HG03060 (cell line): ENCODE measurements around the gene MFAP3L.
"Not testable (repeated sequence)": the region's sequence is repeated elsewhere in the genome, so short reads cannot be mapped to it uniquely, and the experiment has no call there.

Experiments
- ATAC-seq: cut with Tn5 transposase; IDR thresholded peaks from one replicate; pipeline ENCODE4 v1.9.1; 2021; ENCODE audit warnings: low read depth, moderate number of reproducible peaks; ENCODE audit not compliant: unreplicated experiment

The MFAP3L gene

GRCh38 chr4:170026253-170027021 is at the start of gene MFAP3L:
MFAP3L (minus strand) TSS chr4:170026395; CDS start chr4:170005877, 20,518 bp downstream.
- peak; percentile 63 for ATAC-seq

- ATAC-seq, result no peak
Observed at GRCh38 chr4:170071196-170071595, 45.0 kb upstream of the MFAP3L start.

GRCh38 chr4:170068438-170069128 is 42.4 kb upstream of the MFAP3L start:
- no peak for ATAC-seq

- ATAC-seq, result no peak
Observed at GRCh38 chr4:170059421-170059820, 33.2 kb upstream of the MFAP3L start.

GRCh38 chr4:170058826-170059225 is 32.6 kb upstream of the MFAP3L start:
- ATAC-seq, result no peak

DNA sequence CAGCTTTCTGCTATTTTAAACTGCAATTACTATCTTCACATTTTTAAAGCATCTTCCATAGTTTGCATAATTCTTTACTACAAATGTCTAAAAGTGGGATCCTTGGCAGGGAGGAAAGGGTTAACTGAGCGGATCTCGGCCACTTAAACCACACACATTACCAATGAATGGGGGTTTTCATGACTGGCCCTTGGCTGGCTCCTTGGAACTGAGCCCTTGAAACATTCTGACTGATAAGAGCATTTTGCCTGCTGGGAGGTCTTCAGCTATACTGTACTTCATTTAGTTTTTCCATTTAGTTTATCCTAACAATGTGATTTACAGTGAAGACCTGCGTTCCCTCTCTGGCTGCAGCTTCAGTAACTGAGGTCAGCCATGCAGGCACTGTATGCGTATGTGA is 31.7 kb upstream of the MFAP3L start:
- ATAC-seq, result no peak

DNA sequence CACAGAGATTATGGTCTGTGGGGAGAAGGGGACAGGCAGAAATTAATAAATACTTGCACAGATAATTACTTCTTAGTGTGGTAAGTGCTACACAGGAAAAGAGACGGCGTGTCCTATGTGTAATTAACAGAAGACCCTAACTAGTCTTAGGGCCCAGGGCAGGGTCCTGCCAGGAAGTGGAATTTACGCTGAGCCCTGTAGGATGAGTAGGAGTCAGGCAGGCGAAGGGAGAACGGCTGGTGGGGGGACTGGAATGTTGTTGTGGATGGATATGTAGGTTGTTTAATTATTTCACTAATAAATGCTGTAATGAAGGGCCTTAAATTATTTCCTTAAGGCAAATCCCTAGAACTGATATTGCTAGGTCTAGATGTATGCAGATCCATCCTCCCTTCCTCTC is 26.7 kb upstream of the MFAP3L start:
- ATAC-seq, result no peak

DNA sequence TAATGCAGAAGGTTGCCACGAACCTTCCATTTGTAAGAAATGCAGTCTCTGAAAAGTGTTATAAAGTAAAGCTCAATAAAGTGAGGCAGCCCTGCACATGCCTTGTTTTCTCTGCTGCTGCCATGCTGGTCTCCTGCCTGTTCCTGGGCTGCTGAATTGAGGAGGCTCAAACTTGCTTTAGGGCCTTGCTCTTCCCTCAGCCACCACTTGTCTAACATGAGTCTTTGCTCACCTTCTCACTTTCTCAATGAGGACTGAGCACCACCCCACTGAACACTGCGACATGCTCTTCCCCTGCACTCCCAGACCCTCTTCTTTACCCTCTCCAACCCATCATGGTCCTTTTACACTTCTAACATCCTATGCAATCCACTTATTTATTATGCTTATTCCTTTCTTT is 25.2 kb upstream of the MFAP3L start:
- ATAC-seq, result no peak

DNA sequence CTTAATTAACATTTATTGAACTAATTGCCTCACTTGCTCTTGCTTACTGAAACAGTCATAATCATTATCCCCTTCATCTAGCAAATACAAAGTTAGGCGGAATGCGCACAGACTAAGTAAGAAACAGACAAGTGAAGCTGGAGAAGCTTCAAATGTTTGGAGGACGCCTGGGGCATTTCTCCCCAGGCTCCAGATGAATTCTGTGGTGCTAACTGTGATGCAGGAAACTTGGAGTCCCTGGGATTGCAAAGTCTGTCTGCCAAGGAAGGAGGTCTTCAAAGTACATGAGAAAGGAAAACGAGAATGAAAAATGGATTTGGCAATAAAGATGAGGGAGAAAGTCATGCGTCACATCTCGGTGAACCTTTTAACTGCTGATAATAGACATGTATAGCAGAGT is 23.6 kb upstream of the MFAP3L start:
- no peak for ATAC-seq

GRCh38 chr4:170047771-170048354 is 21.7 kb upstream of the MFAP3L start:
- no peak for ATAC-seq

- not testable (repeated sequence) for ATAC-seq
Observed at GRCh38 chr4:170046156-170046555, 20.0 kb upstream of the MFAP3L start.

GRCh38 chr4:170040031-170040680 is 14.0 kb upstream of the MFAP3L start:
- no peak for ATAC-seq

DNA sequence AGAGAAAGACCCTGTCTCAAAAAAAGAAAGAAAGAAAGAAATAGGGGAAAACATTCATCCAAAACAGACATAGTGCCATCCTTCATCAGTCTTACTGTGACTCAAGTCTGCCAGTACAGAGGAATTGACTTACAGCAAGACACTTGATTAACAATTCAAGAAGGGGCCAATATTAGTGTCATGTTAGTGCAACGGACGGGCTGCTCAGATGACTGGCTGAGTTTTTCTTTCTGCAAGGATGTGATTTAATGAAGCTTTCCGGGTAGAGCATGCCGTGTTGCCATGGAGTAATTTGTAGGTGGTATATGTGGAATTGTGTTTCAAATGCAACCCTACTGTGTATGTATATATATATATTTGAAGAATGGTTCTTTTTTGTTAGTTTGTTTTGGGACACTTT is 12.6 kb upstream of the MFAP3L start:
- no peak for ATAC-seq

- no peak for ATAC-seq
Observed at GRCh38 chr4:170038232-170038631, 12.0 kb upstream of the MFAP3L start.

GRCh38 chr4:170037481-170037880 is 11.3 kb upstream of the MFAP3L start:
- no peak for ATAC-seq

GRCh38 chr4:170035845-170036244 is 9.7 kb upstream of the MFAP3L start:
- no peak for ATAC-seq

DNA sequence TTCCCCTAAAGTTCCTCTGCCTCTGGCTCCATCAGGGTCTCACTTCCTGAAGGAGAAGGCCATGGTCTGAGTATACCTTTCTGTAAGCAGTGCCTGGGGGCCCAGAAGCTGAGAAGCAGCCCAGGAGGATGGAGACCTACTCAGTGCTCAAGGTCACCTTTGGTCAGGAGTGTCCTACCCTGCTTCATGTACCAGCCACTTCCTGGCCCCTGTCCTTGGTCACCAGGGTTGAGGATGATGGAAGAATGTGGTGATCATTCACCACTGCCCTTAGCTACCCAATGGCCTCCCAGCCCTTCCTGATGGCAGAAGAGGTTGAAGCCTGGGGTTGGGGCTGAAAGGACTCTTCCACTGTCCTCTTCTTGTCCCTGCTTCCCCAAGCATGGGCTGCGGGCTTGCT is 9.0 kb upstream of the MFAP3L start:
- ATAC-seq, result no peak

GRCh38 chr4:170033999-170034398 is 7.8 kb upstream of the MFAP3L start:
- no peak for ATAC-seq

DNA sequence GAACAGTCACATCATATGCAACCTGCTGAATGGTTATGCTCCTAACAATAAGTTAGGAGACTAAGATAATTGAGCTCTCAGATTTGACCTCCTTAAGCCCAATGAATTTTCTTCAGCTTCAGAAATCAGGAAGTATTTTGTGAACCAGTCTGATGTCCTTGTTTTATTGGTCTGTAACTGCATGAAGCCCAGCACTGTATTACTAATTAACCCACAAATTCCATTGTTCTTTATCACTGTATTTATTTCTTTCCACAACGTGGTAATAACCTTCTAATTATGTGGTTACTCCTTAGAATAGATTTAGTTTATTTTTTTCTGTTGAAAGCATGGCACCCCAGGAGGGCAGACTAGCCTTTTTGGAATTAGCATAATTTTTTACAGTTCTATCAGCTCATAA is 3.9 kb upstream of the MFAP3L start:
- ATAC-seq, result no peak

DNA sequence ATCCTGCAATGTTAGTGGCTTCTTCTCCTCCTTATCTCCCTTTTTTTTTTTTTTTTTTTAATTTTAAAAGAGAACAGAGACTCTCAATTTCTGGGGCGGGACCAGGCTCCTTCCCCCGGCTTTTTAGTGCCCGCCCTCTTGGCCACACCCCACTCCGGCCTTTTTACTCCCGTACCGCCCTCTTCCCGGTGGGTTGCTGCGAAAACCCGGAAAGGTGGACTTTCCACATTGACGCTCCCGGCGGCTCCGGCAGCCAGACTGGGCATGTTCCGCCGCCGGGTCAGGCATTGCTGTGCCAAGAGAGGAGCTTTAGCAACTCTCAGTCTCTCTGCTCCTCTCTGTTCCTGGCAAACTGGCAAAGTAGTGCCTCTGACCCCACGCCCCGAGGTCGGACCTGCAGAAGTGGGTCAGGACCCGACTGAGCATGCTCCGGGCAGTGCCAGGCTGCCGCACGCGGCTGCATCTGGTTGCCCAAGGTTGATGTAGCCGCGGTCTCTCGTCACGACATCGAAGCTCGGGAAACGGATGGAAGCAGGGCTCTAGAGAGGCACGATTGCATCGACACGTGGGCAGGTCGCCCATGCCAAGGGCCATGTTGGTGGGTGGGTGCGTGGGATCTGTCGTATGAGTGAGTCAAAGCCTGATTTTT is 1.1 kb upstream of the MFAP3L start:
- peak; percentile 59 for ATAC-seq
